Fibroblast of pulmonary artery (primary cell): ENCODE measurements around the gene ITPRIPL2.

Experiments used
- DNase-seq: peaks from one replicate; pipeline ENCODE4 v3.0.0-alpha.2; 2010; ENCODE audit warnings: low read depth
- H3K4me3 ChIP-seq: replicated peaks from 2 replicates; pipeline ENCODE4 v1.5.1; 2011; ENCODE audit warnings: low read depth, mild to moderate bottlenecking, control low read depth, low read length, moderate library complexity
- CTCF ChIP-seq: IDR thresholded peaks from 2 replicates; pipeline ENCODE4 v1.5.1; 2011; ENCODE audit warnings: mild to moderate bottlenecking, control low read depth, low read length, inconsistent platforms; ENCODE audit errors: missing control alignments

The ITPRIPL2 gene

GRCh38 chr16:19126300-19126699 is 12.5 kb downstream of the ITPRIPL2 start:
- DNase-seq = no peak
- TF ChIP-seq CTCF = no peak
- no peak overlapping the region for H3K4me3 ChIP-seq

- H3K4me3 ChIP-seq = no peak overlapping the region
- DNase-seq = no peak
- TF ChIP-seq CTCF = no peak
These were observed 13.4 kb downstream of the ITPRIPL2 start for GRCh38 chr16:19127205-19127604.

- no peak overlapping the region for H3K4me3 ChIP-seq
- no peak for DNase-seq
- TF ChIP-seq CTCF = no peak
These were observed 13.9 kb downstream of the ITPRIPL2 start for GRCh38 chr16:19127674-19128131.

- H3K4me3 ChIP-seq = no peak overlapping the region
- no peak for DNase-seq
- no peak for TF ChIP-seq CTCF
These were observed 14.9 kb downstream of the ITPRIPL2 start for GRCh38 chr16:19128454-19129200.

GRCh38 chr16:19130385-19130784 is 16.6 kb downstream of the ITPRIPL2 start:
- H3K4me3 ChIP-seq = no peak overlapping the region
- TF ChIP-seq CTCF = no peak
- no peak for DNase-seq

- H3K4me3 ChIP-seq = peak overlapping the region; percentile 37
- TF ChIP-seq CTCF = no peak
- peak; percentile 78 for DNase-seq
These were observed 17.4 kb downstream of the ITPRIPL2 start for GRCh38 chr16:19130852-19131824.
